Measurements from ENCODE around the gene FOLR2.
"Not testable (repeated sequence)": the region's sequence is repeated elsewhere in the genome, so short reads cannot be mapped to it uniquely, and the experiment has no call there.

FOLR2 gene

GRCh38 chr11:72188267-72188666 lies 28.3 kb upstream of the FOLR2 start:
- Histone ChIP-seq H3K36me3 (ENCODE audit: insufficient read depth, low read depth, low read length) (no peaks in the 10 kb centered on the region), H3K4me3 (ENCODE audit: low read length) (no peak overlapping the region), H3K4me1 (ENCODE audit: insufficient read depth, low read length) (no peaks in the 10 kb centered on the region), H3K9ac (ENCODE audit: low read depth, low read length) (no peak overlapping the region), H3K9me3 (ENCODE audit: insufficient read depth, low read depth, low read length) (no peaks in the 10 kb centered on the region), H3K27ac (ENCODE audit: low read length) (no peak overlapping the region), H3K27me3 (ENCODE audit: insufficient read depth, low read length) (no peaks in the 10 kb centered on the region)

- H3K9ac ChIP-seq (ENCODE audit: low read depth, low read length): no peak overlapping the region
- no peak overlapping the region for H3K4me3 ChIP-seq (ENCODE audit: low read length)
- H3K36me3 ChIP-seq (ENCODE audit: insufficient read depth, low read depth, low read length): no peaks in the 10 kb centered on the region
- H3K4me1 ChIP-seq (ENCODE audit: insufficient read depth, low read length): no peaks in the 10 kb centered on the region
- no peaks in the 10 kb centered on the region for H3K27me3 ChIP-seq (ENCODE audit: insufficient read depth, low read length)
- no peak overlapping the region for H3K27ac ChIP-seq (ENCODE audit: low read length)
- no peaks in the 10 kb centered on the region for H3K9me3 ChIP-seq (ENCODE audit: insufficient read depth, low read depth, low read length)
Observed at GRCh38 chr11:72189455-72190250, 26.9 kb upstream of the FOLR2 start.

DNA sequence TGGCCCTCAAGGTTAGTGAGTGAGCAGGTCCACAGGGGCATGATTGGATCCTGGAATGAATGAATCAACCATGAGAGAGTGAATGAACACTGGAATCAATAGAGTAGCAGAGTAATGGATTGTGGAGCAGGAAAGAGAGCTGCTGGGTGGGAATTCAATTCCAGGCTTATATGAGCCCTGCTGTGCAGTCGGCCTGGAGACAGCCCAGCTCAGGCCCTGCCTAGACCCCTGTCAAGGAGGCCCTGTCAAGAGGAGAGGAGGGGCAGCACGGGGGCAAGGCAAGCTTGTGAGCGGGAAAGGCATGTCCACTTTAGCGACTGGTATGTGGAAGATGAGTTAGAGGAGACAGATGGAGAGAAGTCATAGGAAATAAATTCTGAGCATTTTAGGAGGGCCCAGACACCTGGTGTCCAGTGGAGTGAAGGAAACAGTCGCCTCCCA lies 25.9 kb upstream of the FOLR2 start:
- H3K4me3 ChIP-seq (ENCODE audit: low read length): no peak overlapping the region
- H3K27me3 ChIP-seq (ENCODE audit: insufficient read depth, low read length): no peaks in the 10 kb centered on the region
- H3K9me3 ChIP-seq (ENCODE audit: insufficient read depth, low read depth, low read length): no peaks in the 10 kb centered on the region
- H3K4me1 ChIP-seq (ENCODE audit: insufficient read depth, low read length): no peaks in the 10 kb centered on the region
- no peaks in the 10 kb centered on the region for H3K36me3 ChIP-seq (ENCODE audit: insufficient read depth, low read depth, low read length)
- no peak overlapping the region for H3K27ac ChIP-seq (ENCODE audit: low read length)
- no peak overlapping the region for H3K9ac ChIP-seq (ENCODE audit: low read depth, low read length)

- no peaks in the 10 kb centered on the region for H3K9me3 ChIP-seq (ENCODE audit: insufficient read depth, low read depth, low read length)
- no peaks in the 10 kb centered on the region for H3K27me3 ChIP-seq (ENCODE audit: insufficient read depth, low read length)
- no peak within 1 kb of the TSS for H3K9ac ChIP-seq (ENCODE audit: low read depth, low read length)
- no peak within 1 kb of the TSS for H3K27ac ChIP-seq (ENCODE audit: low read length)
- no peaks in the 10 kb centered on the region for H3K36me3 ChIP-seq (ENCODE audit: insufficient read depth, low read depth, low read length)
- H3K4me3 ChIP-seq (ENCODE audit: low read length): no peak within 1 kb of the TSS
- no peaks in the 10 kb centered on the region for H3K4me1 ChIP-seq (ENCODE audit: insufficient read depth, low read length)
Observed at GRCh38 chr11:72191961-72192381, 24.6 kb upstream of the FOLR2 start, which contains the start of gene FOLR1. FOLR1 (plus strand) TSS chr11:72192140; CDS start chr11:72192174, 34 bp downstream.

DNA sequence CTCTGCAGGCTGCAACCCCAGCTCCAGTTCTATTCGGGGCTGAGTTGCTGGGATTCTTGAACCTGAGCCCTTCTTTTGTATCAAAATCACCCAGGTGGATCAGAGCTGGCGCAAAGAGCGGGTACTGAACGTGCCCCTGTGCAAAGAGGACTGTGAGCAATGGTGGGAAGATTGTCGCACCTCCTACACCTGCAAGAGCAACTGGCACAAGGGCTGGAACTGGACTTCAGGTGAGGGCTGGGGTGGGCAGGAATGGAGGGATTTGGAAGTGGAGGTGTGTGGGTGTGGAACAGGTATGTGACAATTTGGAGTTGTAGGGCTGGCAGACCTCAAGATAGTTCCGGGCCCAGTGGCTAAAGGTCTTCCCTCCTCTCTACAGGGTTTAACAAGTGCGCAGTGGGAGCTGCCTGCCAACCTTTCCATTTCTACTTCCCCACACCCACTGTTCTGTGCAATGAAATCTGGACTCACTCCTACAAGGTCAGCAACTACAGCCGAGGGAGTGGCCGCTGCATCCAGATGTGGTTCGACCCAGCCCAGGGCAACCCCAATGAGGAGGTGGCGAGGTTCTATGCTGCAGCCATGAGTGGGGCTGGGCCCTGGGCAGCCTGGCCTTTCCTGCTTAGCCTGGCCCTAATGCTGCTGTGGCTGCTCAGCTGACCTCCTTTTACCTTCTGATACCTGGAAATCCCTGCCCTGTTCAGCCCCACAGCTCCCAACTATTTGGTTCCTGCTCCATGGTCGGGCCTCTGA lies 20.9 kb upstream of the FOLR2 start:
- no peaks in the 10 kb centered on the region for H3K27me3 ChIP-seq (ENCODE audit: insufficient read depth, low read length)
- no peaks in the 10 kb centered on the region for H3K36me3 ChIP-seq (ENCODE audit: insufficient read depth, low read depth, low read length)

GRCh38 chr11:72201445-72201844 lies 15.1 kb upstream of the FOLR2 start:
- H3K36me3 ChIP-seq (ENCODE audit: insufficient read depth, low read depth, low read length); H3K4me1 ChIP-seq (ENCODE audit: insufficient read depth, low read length); H3K9ac ChIP-seq (ENCODE audit: low read depth, low read length); H3K4me3 ChIP-seq (ENCODE audit: low read length); H3K9me3 ChIP-seq (ENCODE audit: insufficient read depth, low read depth, low read length); H3K27me3 ChIP-seq (ENCODE audit: insufficient read depth, low read length); H3K27ac ChIP-seq (ENCODE audit: low read length): not testable (repeated sequence)

More for the DNA sequence above, 20.9 kb upstream of the FOLR2 start:
- Histone ChIP-seq H3K4me3 (ENCODE audit: low read length) (no peak overlapping the region), H3K9ac (ENCODE audit: low read depth, low read length) (no peak overlapping the region), H3K9me3 (ENCODE audit: insufficient read depth, low read depth, low read length) (no peaks in the 10 kb centered on the region), H3K4me1 (ENCODE audit: insufficient read depth, low read length) (no peaks in the 10 kb centered on the region), H3K27ac (ENCODE audit: low read length) (no peak overlapping the region)

GRCh38 chr11:72202571-72202970 lies 14.0 kb upstream of the FOLR2 start:
- Histone ChIP-seq H3K4me3 (ENCODE audit: low read length) (no peak overlapping the region), H3K9me3 (ENCODE audit: insufficient read depth, low read depth, low read length) (no peaks in the 10 kb centered on the region), H3K27ac (ENCODE audit: low read length) (no peak overlapping the region), H3K4me1 (ENCODE audit: insufficient read depth, low read length) (no peaks in the 10 kb centered on the region), H3K27me3 (ENCODE audit: insufficient read depth, low read length) (no peaks in the 10 kb centered on the region), H3K9ac (ENCODE audit: low read depth, low read length) (no peak overlapping the region), H3K36me3 (ENCODE audit: insufficient read depth, low read depth, low read length) (no peaks in the 10 kb centered on the region)

DNA sequence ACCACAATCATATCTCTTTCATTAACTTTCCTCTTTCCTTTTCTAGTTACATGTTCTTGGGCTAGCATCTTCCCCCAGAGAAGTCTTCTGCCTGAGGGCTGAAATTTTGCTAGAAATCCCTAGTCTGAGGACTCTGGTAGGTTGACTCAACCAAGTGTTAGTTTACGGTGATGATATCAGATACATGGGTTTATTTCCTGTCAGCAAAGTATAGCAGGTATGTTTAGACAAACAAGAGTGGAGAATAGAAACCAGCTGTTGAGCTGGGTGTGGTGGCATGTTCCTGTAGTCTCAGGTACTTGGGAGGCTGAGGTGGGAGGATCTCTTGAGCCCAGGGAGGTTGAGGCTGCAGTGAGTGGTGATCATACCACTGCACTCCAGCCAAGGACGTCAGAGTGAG lies 13.4 kb upstream of the FOLR2 start:
- no peaks in the 10 kb centered on the region for H3K36me3 ChIP-seq (ENCODE audit: insufficient read depth, low read depth, low read length)
- H3K9me3 ChIP-seq (ENCODE audit: insufficient read depth, low read depth, low read length): no peaks in the 10 kb centered on the region
- H3K4me1 ChIP-seq (ENCODE audit: insufficient read depth, low read length): no peaks in the 10 kb centered on the region
- H3K27me3 ChIP-seq (ENCODE audit: insufficient read depth, low read length): no peaks in the 10 kb centered on the region
- H3K4me3 ChIP-seq (ENCODE audit: low read length): no peak overlapping the region
- no peak overlapping the region for H3K27ac ChIP-seq (ENCODE audit: low read length)
- H3K9ac ChIP-seq (ENCODE audit: low read depth, low read length): no peak overlapping the region

- H3K9me3 ChIP-seq (ENCODE audit: insufficient read depth, low read depth, low read length): no peaks in the 10 kb centered on the region
Observed at GRCh38 chr11:72204886-72205285, 11.7 kb upstream of the FOLR2 start.

DNA sequence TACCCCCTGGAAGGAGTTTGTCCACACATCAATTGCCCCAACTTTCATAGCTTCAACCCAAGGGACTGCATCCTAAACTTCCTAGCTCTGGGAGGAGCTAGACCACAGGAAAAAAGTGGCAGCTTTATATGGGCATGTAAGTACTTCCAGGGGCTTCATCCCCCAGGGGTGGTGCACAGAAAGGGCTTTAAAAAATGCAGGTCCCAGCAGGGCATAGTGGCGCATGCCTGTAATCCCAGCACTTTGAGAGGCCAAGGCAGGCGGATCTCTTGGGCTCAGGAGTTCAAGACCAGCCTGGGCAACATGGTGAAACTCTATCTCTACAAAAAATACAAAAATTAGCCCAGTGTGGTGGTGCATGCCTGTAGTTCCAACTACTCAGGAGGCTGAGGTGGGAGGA lies 9.8 kb upstream of the FOLR2 start:
- not testable (repeated sequence) for H3K4me1 ChIP-seq (ENCODE audit: insufficient read depth, low read length); H3K4me3 ChIP-seq (ENCODE audit: low read length); H3K27ac ChIP-seq (ENCODE audit: low read length); H3K9ac ChIP-seq (ENCODE audit: low read depth, low read length); H3K36me3 ChIP-seq (ENCODE audit: insufficient read depth, low read depth, low read length); H3K27me3 ChIP-seq (ENCODE audit: insufficient read depth, low read length); H3K9me3 ChIP-seq (ENCODE audit: insufficient read depth, low read depth, low read length)

More at GRCh38 chr11:72204886-72205285, 11.7 kb upstream of the FOLR2 start:
- Histone ChIP-seq H3K9ac (ENCODE audit: low read depth, low read length) (no peak overlapping the region), H3K27ac (ENCODE audit: low read length) (no peak overlapping the region), H3K4me3 (ENCODE audit: low read length) (no peak overlapping the region), H3K4me1 (ENCODE audit: insufficient read depth, low read length) (no peaks in the 10 kb centered on the region), H3K27me3 (ENCODE audit: insufficient read depth, low read length) (no peaks in the 10 kb centered on the region), H3K36me3 (ENCODE audit: insufficient read depth, low read depth, low read length) (no peaks in the 10 kb centered on the region)

- Histone ChIP-seq H3K4me3 (ENCODE audit: low read length) (no peak overlapping the region), H3K9ac (ENCODE audit: low read depth, low read length) (no peak overlapping the region), H3K36me3 (ENCODE audit: insufficient read depth, low read depth, low read length) (no peaks in the 10 kb centered on the region), H3K4me1 (ENCODE audit: insufficient read depth, low read length) (no peaks in the 10 kb centered on the region), H3K27ac (ENCODE audit: low read length) (no peak overlapping the region), H3K9me3 (ENCODE audit: insufficient read depth, low read depth, low read length) (no peaks in the 10 kb centered on the region), H3K27me3 (ENCODE audit: insufficient read depth, low read length) (no peaks in the 10 kb centered on the region)
Observed at GRCh38 chr11:72208281-72208680, 8.3 kb upstream of the FOLR2 start.

DNA sequence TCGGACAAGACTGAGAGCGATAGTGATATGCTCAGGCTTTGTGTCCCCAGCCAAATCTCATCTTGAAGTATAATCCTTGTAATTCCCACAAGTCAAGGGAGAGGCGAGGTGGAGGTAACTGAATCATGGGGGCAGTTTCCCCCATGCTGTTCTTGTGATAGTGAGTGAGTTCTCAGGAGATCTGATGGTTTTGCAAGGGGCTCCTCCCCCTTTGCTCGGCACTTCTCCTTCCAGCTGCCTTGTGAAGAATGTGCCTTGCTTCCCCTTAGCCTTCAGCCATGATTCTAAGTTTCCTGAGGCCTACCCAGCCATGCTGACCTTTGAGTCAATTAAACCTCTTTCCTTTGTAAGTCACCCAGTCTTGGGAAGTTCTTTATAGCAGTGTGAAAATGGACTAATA lies 7.5 kb upstream of the FOLR2 start:
- H3K4me1 ChIP-seq (ENCODE audit: insufficient read depth, low read length): no peaks in the 10 kb centered on the region
- no peak overlapping the region for H3K4me3 ChIP-seq (ENCODE audit: low read length)
- no peaks in the 10 kb centered on the region; the same call in 1 of the 2 replicates for H3K27me3 ChIP-seq (ENCODE audit: insufficient read depth, low read length)
- H3K9ac ChIP-seq (ENCODE audit: low read depth, low read length): no peak overlapping the region
- no peak overlapping the region for H3K27ac ChIP-seq (ENCODE audit: low read length)
- H3K9me3 ChIP-seq (ENCODE audit: insufficient read depth, low read depth, low read length): no peaks in the 10 kb centered on the region
- no peaks in the 10 kb centered on the region for H3K36me3 ChIP-seq (ENCODE audit: insufficient read depth, low read depth, low read length)

All from iPS-20b (cell line).